GM20000 (cell line): ENCODE results near the gene UNC5B.

ENCODE experiments used
- DNase-seq: peaks from one replicate; pipeline ENCODE4 v3.0.0; 2012; ENCODE audit warnings: low spot score
- TF ChIP-seq, protein P1 (sequence below): IDR thresholded peaks from 2 replicates; pipeline ENCODE4 v1.5.1; 2012; ENCODE audit warnings: mild to moderate bottlenecking, control low read depth; ENCODE audit errors: extremely low read depth, missing control alignments

Gene UNC5B

DNA sequence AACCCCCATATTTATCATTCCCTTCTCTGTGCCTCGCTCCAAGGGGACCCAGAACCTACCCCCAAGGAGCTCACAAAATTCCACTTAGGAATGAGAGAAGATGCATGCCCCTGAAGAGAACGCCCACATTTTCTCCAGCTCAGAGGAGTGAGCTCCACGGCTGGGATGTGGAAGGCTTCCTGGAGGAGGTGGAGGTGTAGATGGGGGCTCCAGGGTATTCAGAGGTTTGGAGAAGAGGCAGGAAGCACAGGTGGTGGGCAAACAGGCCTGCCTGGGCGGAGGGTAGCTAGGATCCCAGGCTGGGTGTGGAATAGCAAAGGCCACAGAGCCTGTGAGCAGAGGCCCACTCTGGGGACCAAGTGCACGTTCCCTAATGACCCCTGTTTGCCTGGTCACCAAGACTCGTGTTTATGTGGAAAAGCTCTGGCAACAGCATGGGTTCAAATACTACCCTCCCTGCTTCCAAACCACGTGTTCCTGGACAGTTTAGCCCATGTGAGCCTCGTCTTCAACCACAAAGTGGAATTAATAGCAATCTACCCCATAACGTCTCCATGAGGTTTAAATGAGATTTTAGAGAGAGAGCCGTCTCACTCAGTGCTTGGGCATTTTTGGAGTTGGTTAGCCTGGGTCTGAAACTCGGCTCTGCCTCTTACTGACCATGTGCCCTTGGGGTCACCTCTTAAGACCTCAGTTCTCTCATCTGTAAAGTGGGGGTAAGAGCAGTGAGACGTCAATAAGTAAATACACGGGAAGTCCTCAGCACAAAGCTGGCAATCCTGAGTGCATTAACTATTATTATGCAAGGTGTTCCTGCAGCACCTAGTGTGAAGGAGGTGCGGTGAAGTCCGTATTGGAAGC lies 24.7 kb downstream of the UNC5B start:
- no peak for DNase-seq
- TF ChIP-seq, protein P1, sequence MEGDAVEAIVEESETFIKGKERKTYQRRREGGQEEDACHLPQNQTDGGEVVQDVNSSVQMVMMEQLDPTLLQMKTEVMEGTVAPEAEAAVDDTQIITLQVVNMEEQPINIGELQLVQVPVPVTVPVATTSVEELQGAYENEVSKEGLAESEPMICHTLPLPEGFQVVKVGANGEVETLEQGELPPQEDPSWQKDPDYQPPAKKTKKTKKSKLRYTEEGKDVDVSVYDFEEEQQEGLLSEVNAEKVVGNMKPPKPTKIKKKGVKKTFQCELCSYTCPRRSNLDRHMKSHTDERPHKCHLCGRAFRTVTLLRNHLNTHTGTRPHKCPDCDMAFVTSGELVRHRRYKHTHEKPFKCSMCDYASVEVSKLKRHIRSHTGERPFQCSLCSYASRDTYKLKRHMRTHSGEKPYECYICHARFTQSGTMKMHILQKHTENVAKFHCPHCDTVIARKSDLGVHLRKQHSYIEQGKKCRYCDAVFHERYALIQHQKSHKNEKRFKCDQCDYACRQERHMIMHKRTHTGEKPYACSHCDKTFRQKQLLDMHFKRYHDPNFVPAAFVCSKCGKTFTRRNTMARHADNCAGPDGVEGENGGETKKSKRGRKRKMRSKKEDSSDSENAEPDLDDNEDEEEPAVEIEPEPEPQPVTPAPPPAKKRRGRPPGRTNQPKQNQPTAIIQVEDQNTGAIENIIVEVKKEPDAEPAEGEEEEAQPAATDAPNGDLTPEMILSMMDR, result no peak

DNA sequence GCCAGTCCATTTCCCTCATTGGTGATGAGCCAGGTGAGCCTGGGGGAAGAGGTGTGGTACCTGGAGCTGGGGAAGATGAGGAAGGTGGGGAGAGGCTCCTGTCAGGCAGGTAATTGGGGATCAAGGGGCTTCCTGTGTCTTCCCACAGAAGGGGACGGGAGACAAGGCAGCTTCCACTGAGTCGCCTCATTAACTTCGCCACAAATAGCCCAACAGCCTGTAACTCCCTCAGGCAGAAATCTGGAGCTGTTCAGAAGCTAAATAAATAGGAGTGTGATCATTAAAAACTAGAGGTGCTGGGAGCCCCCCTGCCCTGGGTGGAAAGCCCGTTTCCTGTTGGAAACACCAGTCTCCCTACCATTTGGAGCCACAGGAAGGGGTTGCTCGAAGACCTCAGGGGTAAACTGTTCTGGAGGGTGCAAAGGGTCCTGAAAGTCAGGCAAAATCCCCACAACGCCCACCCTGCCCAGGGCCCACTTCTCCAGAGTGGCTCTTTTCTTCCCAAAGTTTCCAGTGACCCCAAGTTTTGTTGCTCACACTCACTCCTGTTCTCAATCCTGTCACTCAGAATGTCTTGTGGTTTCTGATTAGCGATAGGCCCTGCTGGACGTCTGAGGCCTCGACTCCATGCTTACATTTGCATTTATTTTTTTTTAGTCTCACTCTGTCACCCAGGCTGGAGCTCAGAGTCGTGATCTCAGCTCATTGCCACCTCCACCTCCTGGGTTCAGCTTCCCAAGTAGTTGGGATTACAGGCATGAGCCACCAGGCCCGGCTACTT lies 25.7 kb downstream of the UNC5B start:
- no peak for DNase-seq
- TF ChIP-seq, protein P1, result no peak

DNA sequence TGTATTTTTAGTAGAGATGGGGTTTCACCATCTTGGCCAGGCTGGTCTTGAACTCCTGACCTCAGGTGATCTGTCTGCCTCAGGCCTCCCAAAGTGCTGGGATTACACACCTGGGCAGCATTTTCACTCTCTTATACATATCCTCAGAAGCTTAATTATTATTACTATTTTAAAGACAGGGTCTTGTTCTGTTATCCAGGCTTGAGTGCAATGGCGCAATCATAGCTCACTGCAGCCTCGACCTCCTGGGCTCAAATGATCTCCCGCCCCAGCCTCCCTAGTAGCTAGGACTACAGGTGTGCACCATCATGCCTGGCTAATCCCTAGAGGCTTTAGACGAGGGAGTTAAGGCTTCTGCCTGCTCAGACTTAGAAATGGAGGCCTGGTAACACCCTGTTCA lies 26.3 kb downstream of the UNC5B start:
- TF ChIP-seq, protein P1, result no peak
- no peak for DNase-seq

DNA sequence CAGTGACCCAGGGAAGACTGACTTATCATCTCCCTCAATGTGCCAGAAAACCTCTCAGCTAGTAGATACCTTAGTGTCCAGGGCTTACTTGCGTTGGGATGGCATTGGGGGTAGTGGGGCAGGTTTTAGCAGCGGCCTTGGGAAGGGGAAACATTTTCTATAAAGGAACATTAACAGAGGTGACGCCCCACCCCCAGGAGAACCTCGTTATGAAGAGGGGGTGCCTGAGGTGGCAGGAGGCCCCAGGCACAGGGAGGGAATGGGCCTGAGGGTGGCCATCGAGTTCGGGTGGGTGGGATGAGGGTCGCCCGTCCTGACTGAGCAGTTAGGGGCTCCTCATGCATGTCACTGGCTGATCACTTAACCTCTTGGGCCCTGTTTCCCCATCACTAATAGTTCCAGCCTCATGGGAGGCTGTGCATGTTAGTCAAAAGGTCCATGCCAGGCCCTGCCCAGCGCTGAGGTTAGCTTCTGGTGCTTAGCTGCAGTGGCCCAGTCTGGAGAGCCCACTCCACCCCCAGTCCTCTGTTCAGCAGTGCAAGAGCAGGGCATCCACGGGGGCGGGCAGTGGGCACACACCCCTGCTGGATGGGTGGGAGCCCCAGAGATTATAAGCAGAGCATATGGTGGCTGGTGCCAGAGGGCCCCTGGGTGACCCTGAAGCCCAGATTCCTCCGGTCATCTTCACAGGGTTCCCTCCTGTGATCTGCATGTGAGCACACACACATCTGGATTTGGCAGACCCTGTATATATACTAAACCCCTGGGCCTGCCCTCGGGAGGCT lies 27.0 kb downstream of the UNC5B start:
- TF ChIP-seq, protein P1, result no peak
- DNase-seq, result no peak

DNA sequence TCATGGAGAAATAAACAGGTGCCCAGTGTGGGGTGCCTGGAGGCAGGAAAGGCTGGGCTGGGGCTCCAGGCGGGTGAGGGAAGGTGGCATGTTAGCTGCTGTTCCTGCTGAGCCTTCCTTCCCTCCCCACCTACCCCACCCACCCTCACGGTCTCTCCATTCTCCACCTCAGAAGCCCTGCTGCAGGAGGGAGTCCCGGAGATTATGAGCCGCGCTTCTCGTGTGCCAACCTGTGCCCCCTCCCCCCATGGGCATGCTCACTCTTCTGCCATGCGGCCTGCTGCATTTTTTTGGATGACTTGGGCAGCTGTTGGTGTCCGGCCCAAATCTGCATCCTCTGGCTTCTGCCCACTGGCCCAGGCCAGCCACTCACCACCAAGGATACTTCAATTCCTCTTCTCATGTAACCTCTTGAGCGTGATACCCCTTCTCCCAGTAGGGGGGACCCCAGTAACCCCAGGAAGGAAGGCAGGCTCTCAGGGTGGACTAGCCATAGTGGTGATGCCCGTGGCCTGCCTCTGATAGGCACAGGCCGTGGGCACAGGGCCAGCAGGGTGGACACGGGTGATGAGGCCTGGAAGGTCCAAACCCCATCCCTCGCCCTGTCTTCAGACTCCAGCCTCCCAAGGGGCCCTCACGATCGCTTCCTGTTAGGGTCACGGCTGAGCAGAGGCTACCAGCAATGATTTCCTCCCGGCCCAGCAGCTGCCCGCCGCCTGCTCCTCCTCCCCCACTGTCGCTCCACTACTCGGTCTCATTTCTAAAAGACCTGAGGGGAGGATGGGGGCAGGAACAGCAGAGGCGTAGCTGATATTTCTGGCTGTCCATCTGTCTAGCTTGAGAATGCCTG lies 27.8 kb downstream of the UNC5B start:
- TF ChIP-seq, protein P1, result no peak
- DNase-seq, result no peak

DNA sequence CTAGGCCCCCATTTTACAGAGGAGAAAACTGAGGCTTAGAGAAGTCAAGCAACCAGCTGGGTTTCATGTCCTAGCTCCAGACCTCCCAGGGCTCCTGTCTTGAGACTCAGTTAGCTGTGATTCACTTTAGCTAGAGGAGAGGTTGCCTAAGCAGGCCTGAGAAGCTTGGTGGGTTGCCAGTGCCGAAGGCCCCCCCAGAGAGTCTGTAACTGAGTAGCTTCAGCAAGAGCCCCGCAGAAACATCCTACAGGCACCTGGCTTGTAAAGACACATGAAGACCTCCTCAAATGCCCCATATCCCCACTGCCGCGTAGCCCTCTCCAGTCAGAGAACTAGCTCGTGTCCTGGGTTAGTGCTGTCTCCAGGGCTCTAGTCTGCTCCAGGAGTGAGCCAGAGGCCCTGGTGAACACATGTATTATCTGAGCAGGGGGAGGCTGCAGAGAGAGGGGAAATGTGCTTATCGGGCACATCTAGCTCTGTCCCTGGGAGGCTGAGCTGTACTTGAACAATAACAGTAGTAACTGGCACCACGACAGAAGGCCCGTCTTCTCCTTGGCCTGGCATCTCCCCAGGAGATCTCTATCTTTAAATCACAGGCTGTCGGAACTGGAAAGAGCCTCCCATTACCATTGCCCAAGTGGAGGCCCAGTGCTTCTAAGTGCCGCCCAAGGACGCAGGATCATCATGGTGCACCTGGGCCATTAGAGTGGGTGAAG lies 28.9 kb downstream of the UNC5B start:
- TF ChIP-seq, protein P1, result no peak
- no peak for DNase-seq
